GM12873 (cell line): ENCODE results near the gene FBXW5.

Experiments
- TF ChIP-seq, protein P1 (sequence below): IDR thresholded peaks from 2 replicates; pipeline ENCODE4 v1.5.1; 2012; ENCODE audit warnings: low read depth, mild to moderate bottlenecking, moderate library complexity, low read length, control low read depth; ENCODE audit not compliant: insufficient read depth; ENCODE audit errors: missing control alignments

Gene FBXW5

DNA sequence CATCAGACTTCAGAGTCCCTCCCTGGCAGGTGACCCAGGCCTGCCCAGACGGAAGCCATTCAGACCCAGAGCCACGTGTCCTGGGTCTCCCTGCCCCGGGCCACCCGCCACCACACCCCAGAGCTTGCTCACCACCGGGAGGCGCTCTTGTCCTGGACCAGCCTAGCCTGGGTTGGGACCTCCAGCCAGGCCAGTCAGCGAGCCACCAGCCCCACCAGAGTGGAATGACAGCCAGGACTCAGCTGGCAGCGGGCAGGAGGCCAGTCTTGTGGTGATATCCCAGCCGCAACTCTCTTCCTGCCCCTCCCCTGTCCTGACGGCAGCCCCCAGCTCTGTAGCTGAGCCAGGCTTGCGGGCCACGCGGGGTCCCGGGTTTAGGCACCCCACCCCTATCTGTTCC, 31.1 kb upstream of the FBXW5 start:
- TF ChIP-seq, protein P1, sequence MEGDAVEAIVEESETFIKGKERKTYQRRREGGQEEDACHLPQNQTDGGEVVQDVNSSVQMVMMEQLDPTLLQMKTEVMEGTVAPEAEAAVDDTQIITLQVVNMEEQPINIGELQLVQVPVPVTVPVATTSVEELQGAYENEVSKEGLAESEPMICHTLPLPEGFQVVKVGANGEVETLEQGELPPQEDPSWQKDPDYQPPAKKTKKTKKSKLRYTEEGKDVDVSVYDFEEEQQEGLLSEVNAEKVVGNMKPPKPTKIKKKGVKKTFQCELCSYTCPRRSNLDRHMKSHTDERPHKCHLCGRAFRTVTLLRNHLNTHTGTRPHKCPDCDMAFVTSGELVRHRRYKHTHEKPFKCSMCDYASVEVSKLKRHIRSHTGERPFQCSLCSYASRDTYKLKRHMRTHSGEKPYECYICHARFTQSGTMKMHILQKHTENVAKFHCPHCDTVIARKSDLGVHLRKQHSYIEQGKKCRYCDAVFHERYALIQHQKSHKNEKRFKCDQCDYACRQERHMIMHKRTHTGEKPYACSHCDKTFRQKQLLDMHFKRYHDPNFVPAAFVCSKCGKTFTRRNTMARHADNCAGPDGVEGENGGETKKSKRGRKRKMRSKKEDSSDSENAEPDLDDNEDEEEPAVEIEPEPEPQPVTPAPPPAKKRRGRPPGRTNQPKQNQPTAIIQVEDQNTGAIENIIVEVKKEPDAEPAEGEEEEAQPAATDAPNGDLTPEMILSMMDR, result peak; percentile 43

DNA sequence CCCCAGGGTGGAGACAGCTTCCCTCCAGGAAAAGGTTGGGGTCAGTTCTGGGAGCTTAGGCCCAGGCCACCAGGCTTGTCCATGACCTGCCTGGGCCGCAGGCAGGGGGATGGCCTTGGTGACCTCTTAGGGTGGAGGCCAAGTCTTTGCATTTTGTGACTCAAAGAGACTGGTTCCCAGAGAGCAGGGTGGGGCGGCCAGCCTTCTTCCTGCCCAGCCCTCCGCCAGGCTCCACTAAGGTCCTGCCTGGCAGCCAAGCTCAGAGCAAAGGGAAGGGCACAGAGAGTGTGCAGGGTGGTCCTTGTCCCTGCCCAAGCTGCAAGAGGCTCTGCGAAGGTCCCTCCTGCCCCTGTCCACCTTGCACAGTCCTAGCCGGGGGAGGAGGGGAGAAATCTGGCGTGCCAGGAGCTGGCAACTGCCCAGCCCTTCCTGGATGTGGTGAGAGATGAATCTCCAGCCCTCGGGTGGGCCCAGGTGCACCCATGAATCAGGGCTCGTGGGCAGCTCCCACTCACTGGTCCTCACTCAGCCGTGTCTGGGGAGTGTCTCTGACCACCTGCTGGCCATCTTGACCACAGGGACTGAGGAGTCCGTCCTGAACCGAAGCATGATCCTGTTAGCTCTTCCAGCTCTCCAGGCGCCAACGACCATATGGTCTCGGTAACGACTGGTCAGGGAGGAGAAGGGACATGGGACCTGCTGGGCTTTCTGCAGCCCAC, 30.4 kb upstream of the FBXW5 start:
- TF ChIP-seq, protein P1, result no peak

DNA sequence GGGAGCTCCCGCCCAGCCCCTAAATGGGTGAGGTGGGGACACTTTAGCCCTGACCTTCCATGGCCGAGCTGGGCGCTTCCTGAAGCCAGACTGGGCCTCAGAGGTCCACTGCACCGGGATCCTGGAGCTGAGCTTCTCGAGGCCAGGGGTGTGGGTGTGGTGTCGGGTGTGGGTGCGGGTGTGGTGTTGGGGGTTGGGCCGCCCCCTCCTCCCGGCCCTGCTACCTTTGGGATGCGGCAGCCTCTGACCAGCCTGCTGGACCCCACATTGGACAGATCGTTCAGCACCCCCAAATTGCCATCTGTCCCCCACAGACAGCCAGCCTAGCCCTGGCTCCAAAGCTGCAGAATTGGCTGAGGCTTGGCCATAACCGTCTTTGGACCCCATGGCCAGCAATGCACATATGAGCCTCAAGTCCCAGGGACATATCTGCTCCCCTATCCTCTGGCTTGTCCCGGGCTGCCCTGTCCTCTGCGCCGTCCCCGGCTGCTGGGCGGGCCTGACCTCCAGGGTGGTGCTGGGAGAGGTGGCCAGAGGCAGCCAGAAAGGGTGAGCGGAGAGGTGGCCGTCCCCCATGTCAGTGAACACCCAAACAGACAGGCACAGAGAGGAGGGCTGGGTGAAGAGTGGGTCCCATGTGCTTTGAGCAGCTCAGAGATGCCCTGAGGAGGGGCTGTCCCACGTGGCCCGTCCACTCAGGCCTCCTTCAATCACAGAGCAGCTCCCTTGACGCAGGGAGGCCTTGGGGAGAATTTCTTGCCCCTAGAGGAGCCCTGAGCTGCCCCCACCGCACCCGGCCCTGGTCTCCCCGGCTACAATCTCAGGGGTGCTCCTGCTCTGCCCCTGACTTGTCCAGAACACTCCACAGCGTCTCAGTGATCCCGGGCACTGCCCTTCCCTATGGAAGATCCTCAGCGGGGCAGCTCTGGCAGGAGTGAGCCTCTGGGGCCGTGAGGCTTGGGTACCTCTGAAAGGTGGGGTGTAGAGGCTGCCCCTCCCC, 29.4 kb upstream of the FBXW5 start:
- TF ChIP-seq, protein P1, result no peak

DNA sequence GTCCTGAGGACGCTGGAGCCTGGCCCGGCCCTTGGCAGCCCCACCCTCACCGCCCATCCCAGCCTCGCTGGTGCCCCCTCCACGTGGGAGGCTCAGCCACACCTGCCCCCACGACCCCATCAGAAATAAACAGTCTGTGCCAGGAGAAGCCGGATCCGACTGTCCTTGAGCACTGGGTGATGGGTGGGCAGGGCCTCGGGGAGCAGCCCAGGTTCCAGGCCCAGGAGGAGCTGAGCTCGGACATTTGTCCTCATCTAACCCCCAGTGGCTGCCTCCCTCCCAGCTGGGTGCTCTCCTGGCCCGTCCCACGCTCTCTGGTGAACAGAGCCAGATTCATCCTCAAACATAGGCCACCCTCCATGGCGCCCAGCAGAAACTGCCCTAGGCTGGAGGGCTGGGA, 28.2 kb upstream of the FBXW5 start:
- TF ChIP-seq, protein P1, result no peak

DNA sequence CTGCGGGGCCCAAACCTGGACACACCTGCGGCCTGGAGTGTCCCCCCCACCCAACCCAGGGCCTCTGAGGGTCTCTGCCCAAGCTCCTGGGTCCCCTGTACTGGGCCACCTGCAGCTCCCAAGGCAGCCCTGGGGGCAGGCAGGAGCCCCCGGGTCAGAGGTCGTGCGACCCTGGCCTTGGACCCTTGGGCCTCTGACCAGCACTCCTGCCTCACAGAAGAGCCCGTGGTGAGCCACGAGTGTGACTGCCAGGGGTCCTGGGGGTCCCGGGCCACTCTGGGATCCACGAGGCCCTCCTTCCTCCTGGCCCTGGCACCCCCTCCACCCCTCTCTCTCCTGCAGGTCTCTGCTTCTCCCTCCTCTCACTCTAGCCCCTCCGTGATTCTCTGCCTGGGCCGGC, 27.8 kb upstream of the FBXW5 start:
- TF ChIP-seq, protein P1, result no peak

DNA sequence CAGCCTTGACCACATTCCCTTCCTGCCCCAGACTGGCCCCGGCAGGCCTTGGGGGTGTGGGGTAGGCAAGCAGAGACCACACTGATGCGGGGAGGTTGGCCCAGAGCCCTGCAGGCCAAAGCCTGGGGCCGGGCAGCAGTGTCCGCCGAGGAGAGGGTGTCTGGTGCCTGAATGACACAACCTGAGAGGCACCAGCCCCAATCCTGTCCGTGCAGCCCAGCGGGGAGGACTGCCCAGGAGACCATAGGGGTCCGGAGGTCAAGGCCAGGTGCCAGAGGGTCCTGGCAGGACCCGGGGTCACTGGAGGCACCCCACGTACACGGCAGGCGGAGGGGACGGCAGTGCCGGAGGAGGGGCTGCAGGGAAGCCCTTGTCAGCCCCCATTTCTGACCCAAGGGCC, 27.2 kb upstream of the FBXW5 start:
- TF ChIP-seq, protein P1, result no peak

DNA sequence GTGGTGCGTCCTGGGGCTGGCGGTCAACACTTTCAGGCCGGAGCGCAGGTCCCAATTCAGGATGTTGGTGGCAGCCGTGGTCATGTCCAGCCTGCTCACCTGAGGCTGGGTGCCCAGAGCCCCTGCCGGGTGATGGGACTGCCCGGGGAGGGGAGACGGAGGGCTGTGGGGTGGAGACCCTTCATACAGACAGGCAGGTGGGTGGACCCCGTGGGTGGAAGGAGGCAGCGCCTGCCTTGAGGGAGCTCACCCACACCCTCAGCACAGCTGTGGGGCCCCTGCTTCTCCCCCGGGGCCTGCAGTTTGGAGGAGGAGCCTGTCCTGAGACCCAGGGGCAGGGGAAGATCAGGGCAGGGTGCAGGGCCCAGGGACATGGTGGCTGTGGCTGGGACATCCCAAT, 25.8 kb upstream of the FBXW5 start:
- TF ChIP-seq, protein P1, result no peak
